GM18907 (cell line): ENCODE measurements around the gene PNRC2.

Experiments
- ATAC-seq: cut with Tn5 transposase; IDR thresholded peaks from one replicate; pipeline ENCODE4 v1.9.1; 2021; ENCODE audit warnings: mild to moderate bottlenecking, moderate library complexity; ENCODE audit not compliant: unreplicated experiment

The PNRC2 gene, protein sequence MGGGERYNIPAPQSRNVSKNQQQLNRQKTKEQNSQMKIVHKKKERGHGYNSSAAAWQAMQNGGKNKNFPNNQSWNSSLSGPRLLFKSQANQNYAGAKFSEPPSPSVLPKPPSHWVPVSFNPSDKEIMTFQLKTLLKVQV

DNA sequence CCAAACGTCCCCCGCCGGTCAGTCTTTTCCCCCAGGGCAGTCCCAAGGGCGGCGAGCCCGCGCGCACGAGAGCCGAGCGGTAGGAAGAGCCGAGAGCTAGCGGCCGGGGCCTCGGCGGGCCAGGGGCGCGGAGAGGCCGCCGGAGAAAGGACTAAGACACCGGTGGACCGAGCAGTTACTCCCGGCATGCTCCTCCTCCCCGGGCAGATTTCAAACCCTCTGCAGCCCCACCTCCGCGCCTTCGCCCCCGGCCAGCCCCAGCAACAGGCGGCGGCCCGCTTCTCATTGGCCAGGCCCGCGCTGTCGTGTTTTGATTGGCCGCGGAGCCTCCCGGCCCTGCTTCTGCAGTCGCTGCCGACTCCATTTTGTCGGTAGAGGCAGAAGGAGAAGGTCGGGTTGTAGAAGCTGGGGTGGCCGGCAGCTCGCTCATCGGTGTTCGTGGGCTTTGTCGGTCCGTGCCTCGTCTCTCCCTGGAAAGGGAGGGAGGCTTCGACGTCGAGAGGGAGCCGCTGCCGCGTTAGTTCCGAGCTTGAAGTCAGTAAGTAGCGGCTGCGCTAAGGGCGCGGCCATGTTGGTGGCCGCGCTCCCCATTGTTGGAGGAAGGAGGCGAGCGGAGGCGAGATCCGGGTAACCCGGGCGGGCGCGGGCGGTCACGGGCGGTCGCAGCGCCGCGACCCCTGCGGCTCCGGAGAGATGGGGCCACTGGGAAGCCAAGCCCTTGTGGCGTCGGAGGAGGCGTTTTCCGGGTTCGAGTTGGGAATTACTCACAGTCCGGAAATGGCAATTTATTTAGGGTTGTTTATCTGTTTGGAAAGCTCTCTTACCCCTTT is at the start of gene PNRC2:
Gene PNRC2, plus strand, starts transcription at position 368 of the 830 bp plus-strand sequence. CDS start 1,630 bp downstream, outside the sequence.
- ATAC-seq: peak; percentile 80

GRCh38 chr1:23910144-23910543 is 49.5 kb upstream of the PNRC2 start:
- no peak for ATAC-seq

GRCh38 chr1:23910553-23911246 is 48.9 kb upstream of the PNRC2 start:
- no peak for ATAC-seq

DNA sequence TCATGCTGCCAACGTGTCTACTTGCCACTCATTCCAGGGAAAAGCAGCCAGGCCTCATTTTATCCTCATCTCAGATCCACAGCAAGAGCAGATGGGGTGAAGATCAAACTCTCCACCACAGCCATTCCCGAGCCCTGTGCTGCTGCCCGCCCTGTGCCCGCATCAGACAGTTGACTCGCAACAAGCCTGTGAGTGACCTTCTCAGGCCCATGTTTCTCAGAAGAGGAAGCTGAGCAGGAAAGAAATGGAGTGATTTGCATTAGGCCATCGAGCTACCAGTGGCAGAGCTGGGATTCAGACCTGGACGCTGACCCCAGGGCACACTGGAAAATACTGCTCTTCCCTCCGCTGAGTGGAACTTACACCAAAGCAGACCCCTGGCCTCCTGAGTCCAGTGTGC is 47.7 kb upstream of the PNRC2 start:
- ATAC-seq: no peak

GRCh38 chr1:23913212-23913880 is 46.3 kb upstream of the PNRC2 start, which contains the start of gene CNR2:
Gene CNR2 (minus strand): TSS chr1:23913362. CDS start chr1:23875617, 37,745 bp downstream.
- no peak for ATAC-seq

GRCh38 chr1:23914921-23915320 is 44.7 kb upstream of the PNRC2 start:
- no peak for ATAC-seq

GRCh38 chr1:23915466-23915865 is 44.2 kb upstream of the PNRC2 start:
- no peak for ATAC-seq

DNA sequence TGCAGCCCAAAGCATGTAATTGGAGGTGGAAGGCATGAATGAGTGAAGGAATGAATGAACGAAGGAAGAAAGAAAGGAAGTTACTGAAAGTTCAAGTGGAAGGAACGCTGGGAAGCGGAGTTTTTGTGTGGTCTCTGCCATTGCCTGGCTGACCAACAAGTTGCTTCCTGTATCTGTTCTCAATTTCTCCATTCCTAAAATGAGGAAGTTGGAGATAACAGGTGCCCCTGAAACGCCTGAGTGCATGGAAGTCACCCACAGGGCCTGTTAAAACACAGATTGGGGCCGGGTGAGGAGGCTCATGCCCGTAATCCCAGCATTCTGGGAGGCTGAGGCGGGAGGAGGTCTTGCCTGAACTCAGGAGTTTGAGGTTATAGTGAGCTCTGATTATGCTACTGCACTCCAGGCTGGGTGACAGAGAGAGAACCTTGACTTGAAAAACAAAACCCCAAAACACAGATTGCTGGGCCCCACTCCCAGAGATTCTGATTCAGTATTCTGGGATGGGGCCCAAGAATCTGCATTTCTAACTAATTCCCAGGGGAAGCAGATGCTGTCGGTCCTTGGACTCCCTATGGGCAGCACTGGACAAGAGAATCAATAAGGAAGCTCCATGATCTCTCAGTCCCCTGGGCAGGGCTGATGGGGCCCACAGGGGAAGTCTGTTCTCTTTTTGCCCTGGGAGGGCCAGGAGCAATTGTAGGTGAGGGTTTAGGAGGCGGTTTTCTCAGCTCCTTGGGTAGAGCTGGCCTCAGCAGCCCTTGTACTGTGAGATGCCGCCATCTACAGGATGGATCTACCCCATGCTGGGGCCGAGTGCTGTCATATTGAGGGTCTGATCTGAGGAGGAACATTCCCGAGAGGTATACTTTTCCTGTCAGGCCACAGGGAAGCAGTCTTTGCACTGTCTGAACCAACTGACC is 43.2 kb upstream of the PNRC2 start:
- ATAC-seq: peak; percentile 63

DNA sequence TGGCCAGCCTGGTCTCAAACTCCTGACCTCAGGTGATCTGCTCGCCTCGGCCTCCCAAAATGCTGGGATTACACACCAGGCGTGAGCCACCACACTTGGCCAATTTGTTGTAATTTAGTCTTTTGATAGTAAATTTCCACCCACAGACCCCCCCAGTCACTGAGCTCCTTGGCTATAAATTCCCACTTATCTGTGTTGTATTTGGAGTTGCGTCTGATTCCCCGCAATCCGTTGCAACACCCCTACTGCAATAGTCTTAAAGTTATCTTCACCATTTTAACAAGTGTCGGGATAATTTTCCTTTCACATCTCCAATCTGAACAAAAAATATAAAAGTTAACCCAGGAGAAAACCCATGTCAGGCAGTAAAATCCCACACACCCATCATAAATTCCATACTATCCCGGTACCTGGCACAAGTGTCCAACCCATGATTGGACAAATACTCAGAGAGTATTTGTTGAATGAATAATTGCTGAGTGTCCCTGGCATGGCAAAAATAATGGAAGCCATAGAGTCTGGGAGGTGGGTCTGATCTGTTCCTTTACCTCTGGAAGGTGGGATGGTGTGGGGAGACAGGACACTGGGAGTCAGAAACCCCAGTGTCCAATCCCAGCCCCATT is 37.2 kb upstream of the PNRC2 start:
- ATAC-seq: no peak

DNA sequence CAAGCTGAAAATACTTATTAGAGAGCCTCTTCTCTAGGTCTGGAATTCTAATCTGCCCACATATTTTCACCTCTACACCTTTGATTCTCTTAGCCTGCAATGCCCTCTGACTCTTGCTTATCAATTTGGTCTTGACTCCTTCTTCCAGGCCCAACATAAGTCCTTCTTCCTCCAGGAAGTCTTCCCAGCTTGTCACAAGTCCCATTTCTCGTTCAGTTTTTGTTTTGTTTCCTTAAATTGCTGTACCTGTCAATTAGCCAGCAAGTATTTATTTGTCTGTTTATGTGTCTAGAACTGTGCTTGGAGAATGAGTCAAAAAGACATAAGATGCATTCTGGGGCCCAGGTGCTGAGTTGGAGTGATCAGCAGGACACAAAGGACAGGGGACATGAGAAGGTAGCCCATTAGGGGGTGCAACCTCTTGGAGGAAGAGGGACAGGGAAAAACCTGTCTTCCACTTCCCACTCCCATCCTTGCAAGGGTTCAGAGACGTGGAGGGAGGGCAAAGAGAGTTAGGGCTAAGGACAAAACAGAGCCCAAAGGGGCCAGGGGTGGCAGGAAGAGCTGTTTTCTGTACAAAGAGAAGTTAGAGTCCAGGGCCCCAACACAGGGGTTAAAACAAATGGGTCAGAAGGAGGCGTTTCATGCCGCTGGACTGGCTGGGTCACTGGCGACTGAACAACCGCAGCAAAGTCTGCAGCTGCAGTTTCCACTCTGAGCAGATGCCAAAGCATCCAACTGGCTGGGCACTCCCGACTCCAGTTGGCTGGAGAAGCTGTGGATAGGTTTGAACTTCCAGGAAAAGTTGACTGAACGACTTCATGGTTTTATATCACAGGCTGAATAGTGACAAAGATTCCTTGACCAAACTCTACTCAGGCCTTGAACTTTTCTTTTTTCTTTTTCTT is 35.8 kb upstream of the PNRC2 start:
- ATAC-seq: no peak

GRCh38 chr1:23924601-23925000 is 35.0 kb upstream of the PNRC2 start:
- ATAC-seq: no peak

DNA sequence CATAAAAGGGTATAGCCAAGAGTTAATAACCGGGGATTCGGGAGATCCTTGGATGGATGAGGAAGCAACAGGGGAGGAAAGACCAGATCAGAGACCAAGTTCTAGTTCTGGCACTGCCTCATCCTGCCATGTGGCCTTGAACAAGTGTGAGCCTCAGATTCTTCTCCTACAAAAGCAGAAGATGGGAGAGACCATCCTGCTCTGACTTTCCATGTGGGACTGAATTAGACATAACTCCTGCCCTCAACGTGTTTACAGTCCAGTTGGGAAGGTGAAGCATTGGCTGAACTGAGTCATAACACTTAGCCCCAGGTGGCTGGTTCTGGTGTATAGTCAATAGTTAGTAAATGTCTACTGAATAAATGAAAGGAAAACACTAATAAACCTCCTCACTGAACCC is 34.3 kb upstream of the PNRC2 start:
- no peak for ATAC-seq

DNA sequence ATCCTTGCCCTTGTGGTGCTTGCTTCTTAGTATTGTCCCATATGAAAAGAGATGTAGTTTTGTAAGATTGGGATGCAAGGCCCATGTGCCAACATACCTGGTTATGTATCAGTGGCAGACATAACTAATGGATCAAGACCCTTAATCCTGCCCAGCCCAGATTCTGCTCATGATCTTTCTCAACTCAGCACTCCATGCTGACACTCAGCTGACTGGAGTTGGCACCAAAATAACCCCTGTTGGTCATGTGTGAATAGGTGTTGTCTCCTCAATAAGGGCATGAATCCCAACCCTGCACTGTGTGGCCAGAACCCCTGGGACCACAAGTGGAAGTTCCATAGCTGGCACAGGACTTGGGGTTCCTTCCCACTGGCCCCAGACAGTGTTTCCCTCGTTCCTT is 32.5 kb upstream of the PNRC2 start:
- ATAC-seq: no peak

- no peak for ATAC-seq
These were observed 30.8 kb upstream of the PNRC2 start for GRCh38 chr1:23928789-23929188.

- ATAC-seq: no peak
These were observed 29.4 kb upstream of the PNRC2 start for GRCh38 chr1:23930270-23930669.

- no peak for ATAC-seq
These were observed 28.7 kb upstream of the PNRC2 start for GRCh38 chr1:23930861-23931490.

GRCh38 chr1:23931491-23931880 is 28.1 kb upstream of the PNRC2 start:
- ATAC-seq: no peak

DNA sequence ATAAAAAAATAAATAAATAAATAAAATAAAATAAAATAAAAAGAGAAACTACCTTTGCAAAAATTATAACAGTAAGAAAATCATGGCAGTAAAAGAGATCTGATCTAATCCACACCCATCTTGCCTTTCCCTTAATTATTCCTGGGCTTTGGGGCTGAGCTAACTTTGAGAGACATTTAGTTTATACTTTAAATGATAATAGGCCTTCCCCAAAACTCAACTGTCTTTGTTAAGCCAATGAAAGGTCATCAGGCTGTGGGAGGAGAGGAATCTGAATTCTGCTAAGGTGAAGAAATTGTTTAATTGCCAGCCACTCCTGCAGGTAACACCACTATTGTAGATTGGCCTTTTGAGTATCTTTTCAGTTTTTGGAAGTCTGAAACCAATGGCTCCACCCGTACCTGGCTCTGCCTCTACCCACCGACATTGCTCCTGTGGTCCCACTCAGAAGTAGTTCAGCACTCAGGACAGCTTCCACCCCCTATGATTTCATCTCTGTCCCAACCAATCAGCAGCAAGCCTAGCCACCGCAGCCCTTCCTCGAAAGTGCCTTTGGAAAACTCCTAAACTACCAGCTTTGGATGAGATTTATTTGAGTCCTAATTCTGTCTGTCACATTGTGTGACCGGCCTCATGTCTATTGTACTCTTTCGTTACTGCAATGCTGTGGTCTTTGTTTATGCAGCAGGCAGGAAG is 23.0 kb upstream of the PNRC2 start:
- ATAC-seq: no peak
